LNCaP clone FGC (cell line): ENCODE results near the gene EMP1.

ENCODE experiments used
- DNase-seq: peaks from one replicate; pipeline ENCODE4 v3.0.0-alpha.2; 2011; ENCODE audit warnings: low read depth
- H3K4me3 ChIP-seq: 2 replicates; pipeline ENCODE4 v1.5.1; 2011; ENCODE audit warnings: mild to moderate bottlenecking, low read depth, low read length, control low read depth
- CTCF ChIP-seq: IDR thresholded peaks from 2 replicates; pipeline ENCODE4 v1.5.1; 2012; ENCODE audit warnings: mild to moderate bottlenecking; ENCODE audit not compliant: control insufficient read depth, insufficient read depth; ENCODE audit errors: extremely low read depth

Gene EMP1

DNA sequence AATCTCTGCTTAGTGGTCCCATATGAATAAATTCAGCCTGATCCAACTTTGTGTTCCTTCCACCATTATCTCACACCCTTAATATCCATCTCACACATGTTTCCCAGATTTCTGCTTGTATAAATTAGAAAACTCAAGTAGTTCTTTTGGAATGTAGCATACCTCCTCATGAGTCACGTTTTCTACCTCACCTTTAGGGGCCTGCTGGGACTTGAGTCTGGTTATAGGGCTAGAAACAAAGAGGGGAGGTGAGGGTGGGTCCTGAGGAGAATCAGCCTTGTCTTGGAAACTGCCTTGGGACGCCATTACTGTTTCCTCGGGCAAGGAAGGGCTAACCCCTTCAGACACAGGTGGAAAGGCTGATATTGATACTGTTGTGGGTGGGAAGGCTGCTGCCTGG, 51.1 kb downstream of the EMP1 start:
- no peak overlapping the region for H3K4me3 ChIP-seq
- no peak for DNase-seq
- TF ChIP-seq CTCF = no peak

DNA sequence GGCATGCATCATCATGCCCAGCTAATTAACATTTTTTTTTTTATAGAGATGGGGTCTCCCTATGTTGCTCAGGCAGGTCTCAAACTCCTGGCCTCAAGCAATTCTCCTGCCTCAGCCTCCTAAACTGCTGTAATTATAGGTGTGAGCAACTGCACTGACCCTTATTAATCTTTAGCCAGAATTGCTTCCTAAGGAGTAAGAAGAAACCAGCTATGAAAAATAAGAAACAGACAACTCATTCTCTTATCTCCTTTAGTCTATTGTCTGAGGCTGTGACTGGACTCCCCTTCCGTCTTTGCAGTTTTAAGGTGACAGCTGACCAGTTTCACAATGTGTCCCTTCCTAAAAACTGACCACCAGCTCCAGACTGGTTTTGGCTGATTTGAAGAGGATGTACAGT, 52.4 kb downstream of the EMP1 start:
- no peak for TF ChIP-seq CTCF
- no peak overlapping the region for H3K4me3 ChIP-seq
- DNase-seq = no peak

DNA sequence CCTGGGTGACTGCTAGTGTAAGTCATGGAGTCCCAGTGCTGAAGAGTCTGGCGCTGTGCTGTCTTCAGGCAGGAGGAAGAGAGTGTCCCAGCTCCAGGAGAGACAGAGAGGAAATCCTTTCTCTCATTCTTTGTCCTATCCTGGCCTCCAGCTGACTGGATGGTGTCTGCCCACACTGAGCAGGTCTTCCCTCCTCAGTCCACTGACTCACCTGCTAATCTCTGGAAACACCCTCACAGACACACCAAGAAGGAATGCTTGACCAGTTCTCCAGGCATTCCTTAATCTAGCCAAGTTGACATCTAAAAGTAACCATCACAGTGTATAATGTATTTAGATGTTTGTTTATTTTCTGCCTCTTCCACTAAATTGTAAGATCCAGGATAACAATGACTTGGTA, 53.9 kb downstream of the EMP1 start:
- no peak for DNase-seq
- no peak overlapping the region for H3K4me3 ChIP-seq
- TF ChIP-seq CTCF = no peak

DNA sequence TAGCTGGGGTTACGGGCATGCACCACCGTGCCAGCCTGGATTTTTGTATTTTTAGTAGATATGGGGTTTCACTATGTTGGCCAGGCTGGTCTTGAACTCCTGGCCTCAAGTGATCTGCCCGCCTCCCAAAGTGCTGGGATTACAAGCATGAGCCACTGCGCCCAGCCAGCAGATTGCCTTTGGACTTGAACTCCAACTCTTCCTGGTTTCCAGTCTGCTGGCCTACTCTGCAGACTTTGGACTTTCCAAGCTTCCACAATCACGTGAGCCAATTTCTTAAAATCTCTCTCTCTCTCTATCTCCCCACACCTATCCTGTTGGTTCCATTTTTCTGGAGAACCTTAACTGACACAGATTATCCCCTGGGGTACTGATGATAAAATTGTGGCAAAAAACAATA, 55.0 kb downstream of the EMP1 start:
- TF ChIP-seq CTCF = no peak
- DNase-seq = no peak
- no peak overlapping the region for H3K4me3 ChIP-seq

DNA sequence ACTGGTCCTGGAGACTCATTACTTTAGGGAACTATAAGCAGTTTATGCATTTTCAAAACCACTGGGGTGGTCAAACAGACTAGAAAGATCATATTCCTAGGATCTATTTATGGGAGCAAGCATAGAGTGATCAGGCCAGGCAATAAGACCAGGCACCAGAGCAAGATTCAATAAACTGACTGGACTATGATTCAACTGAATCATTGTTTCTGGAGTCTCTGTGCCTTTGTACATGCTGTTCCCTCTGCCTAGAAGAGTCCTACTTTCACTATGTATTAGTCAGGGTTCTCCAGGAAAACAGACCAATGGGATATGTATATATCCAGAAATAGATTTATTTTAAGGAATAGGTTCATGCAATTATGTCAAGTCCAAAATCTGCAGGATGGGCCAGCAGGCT, 55.5 kb downstream of the EMP1 start:
- H3K4me3 ChIP-seq = no peak overlapping the region
- no peak for TF ChIP-seq CTCF
- no peak for DNase-seq

DNA sequence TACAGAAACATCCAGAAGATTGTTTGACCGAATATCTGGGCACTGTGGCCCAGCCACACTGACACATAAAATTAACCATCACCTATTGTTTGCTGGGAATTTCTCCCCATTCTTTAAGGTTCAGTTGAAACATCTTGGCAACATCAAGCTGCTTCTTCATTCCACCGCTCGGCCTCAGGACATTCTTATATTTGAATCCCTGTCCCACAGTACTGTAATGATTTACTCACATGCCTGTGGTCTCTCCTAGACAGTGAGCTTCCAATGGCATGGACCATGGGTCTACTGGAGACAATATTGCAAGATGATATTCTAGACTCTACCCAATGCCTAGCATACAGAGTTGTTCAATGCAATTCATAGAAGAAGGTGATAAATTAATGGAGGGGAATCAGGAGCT, 56.1 kb downstream of the EMP1 start:
- no peak for DNase-seq
- no peak for TF ChIP-seq CTCF

DNA sequence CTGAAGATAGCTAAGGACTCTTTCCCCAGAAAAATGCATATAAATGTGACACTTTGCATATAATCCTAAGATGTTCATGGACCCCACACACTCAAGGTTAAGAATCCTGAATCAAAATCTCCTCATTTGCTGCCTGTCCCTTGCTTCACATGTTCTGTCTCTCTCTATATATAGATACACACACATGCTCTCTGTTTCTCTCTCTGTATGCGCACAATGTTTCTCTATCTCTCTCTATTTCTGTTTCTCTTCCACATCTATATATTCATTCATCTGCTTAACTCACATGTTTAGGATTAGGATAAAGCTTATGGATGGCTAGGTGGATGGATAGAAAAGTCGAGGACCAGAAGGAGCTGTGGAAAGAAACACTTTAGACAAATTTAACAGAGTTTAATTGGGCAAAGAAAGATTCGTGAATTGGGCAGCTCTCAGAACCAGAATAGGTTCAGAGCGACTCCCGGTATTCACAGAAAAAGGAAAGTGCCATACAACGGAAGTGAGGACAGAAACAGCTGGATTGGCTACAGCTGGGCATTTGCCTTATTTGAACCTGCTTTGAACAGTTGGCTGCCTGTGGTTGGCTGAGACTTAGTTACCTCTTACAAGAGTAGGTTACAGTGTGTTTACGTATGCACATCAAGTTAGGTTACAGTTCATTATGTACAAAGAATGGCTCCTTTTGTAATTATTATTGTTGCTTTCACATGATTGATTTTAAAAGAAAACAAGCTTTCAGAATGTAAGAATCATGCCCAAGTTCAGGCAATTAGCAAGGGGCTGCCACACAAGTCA, 57.6 kb downstream of the EMP1 start:
- DNase-seq = no peak
- no peak overlapping the region for H3K4me3 ChIP-seq
- TF ChIP-seq CTCF = no peak

More for the DNA sequence above, 56.1 kb downstream of the EMP1 start:
- no peak overlapping the region for H3K4me3 ChIP-seq
